Activated CD8-positive, alpha-beta memory T cell treated with anti-CD3 and anti-CD28 coated beads, Interleukin-2, amount 10 ng/mL, durations not matched to agents 7 days and 5 days (primary cell): ENCODE measurements around the gene NLRP12. TPM values are rescaled to one million over a fixed set of nuclear protein-coding genes. Genes with fewer than 3 reads are reported as not detected.
A peak's percentile ranks its signal among the peaks of the same experiment; 100 is the strongest.
"Not testable (repeated sequence)": the region's sequence is repeated elsewhere in the genome, so short reads cannot be mapped to it uniquely, and the experiment has no call there.

ENCODE experiments used
- ATAC-seq: fragments of 150-1000 bp; cut with Tn5 transposase; one replicate; pipeline ENCODE4 v1.10.0; 2021; ENCODE audit warnings: moderate library complexity
- CTCF ChIA-PET: fragments of 350-600 bp; sonication (Branson Sonifier 250); formaldehyde crosslinking; loops from one replicate; lab custom pipeline; 2021; ENCODE audit warnings: antibody characterized with exemption; lab: Charles Lee
- DNase-seq: peaks from one replicate; pipeline ENCODE4 v3.0.0-alpha.2; 2020
- H3K27ac Mint-ChIP-seq: one replicate; pipeline ENCODE4 v1.8.0; 2021; ENCODE audit warnings: mild to moderate bottlenecking, mixed read lengths
- H3K27me3 Mint-ChIP-seq: one replicate; pipeline ENCODE4 v1.8.0; 2021; ENCODE audit warnings: mixed read lengths
- H3K36me3 Mint-ChIP-seq: one replicate; pipeline ENCODE4 v1.8.0; 2021; ENCODE audit warnings: mild to moderate bottlenecking, mixed read lengths
- H3K4me1 Mint-ChIP-seq: one replicate; pipeline ENCODE4 v1.8.0; 2021; ENCODE audit warnings: mixed read lengths
- H3K4me3 Mint-ChIP-seq: one replicate; pipeline ENCODE4 v1.8.0; 2021; ENCODE audit warnings: mild to moderate bottlenecking, moderate library complexity, mixed read lengths
- H3K9me3 Mint-ChIP-seq: one replicate; pipeline ENCODE4 v1.8.0; 2022; ENCODE audit warnings: low read depth, mixed read lengths
- total RNA-seq, 2 experiments: library from RNA; stranded (reverse); gene quantifications; one replicate each; pipeline ENCODE4 v1.2.3, GENCODE V29; 2021

NLRP12 gene
- total RNA-seq, 2 experiments from 2014 or later, result not detected

DNA sequence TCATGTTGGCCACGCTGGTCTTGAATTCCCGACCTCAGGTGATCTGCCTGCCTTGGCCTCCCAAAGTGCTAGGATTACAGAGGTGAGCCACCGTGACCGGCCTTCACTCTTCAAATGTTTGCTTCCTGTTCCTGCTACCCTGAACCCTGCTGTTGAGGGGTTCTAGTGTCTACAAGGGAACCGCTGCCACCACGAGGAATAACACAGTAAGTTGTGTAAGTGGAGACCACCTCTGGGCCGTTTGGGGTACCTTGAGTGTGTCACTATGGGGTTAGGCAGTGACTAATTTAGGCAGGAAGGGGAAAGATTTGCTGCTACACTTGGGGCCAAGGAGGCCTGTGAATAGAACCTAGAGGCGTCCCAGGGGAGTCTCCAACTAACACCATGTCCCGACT lies 41.4 kb upstream of the NLRP12 start:
- DNase-seq (peak; percentile 61), ATAC-seq (no peak)
- CTCF ChIA-PET, result interaction anchor here (0.9 to 4.0 kb wide), 7 partner anchors 9 to 159 kb away, joined by 3 to 46 read pairs (median 3); partner anchors contain the start of gene PRKCG
- H3K27ac Mint-ChIP-seq, result peak overlapping the region; percentile 91
- H3K36me3 Mint-ChIP-seq, result peaks cover 2% of the 10 kb centered on the region
- no peaks in the 10 kb centered on the region for H3K9me3 Mint-ChIP-seq
- no peaks in the 10 kb centered on the region for H3K27me3 Mint-ChIP-seq
- peaks cover 25% of the 10 kb centered on the region for H3K4me1 Mint-ChIP-seq
- peak overlapping the region; percentile 97 for H3K4me3 Mint-ChIP-seq

DNA sequence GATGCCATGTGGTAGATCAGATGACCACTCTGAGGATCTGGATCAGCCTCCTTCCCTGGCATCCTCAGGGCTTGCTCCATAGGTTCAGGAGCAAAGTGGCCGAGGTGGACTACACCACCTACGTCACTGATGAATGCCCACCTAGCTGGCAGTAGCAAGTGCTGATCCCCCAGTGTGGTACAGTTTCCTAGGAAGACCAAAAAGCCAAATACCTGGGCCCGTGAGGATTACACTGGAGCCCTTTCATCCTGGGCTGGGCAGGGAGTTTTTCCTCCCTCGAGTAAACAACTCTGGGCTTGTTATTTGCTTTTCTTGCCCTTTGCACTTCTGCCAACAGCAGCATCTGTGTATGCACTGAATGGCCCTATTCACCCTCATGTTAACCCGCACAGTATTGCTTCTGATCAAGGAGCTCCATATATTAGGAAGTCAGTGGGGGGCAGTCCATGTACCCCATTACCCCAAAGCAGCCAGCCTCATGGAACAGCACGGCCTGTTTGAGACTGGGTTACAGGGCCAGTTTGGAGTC lies 40.3 kb upstream of the NLRP12 start:
- Mint-ChIP-seq H3K4me3 (no peak overlapping the region), H3K36me3 (no peaks in the 10 kb centered on the region), H3K4me1 (peaks cover 21% of the 10 kb centered on the region), H3K9me3 (no peaks in the 10 kb centered on the region), H3K27me3 (no peaks in the 10 kb centered on the region), H3K27ac (no peak overlapping the region)
- CTCF ChIA-PET, result interaction anchor here (2.8 kb wide), 1 partner anchor 10 kb away, joined by 14 read pairs; no protein-coding TSS in a partner anchor
- DNase-seq (no peak), ATAC-seq (no peak)

DNA sequence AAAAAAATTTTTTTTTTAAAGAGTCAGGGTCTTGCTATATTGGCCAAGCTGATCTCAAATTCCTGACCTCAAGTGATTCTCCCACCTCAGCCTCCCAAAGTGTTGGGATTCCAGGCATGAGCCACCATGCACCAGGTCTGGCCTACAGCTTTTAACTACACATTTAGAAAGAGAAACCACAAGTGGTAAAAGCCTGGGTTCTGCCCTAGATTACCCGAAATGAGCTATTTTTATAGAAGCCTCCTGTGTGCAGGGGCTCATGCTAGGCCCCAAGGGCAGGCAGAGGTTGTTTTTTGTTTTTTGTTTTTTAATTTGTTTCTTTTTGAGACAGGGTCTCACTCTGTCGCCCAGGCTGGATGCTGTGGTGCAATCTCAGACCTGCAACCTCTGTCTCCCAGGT lies 29.6 kb upstream of the NLRP12 start:
- H3K36me3 Mint-ChIP-seq, result no peaks in the 10 kb centered on the region
- H3K4me3 Mint-ChIP-seq, result no peak overlapping the region
- CTCF ChIA-PET, result interaction anchor here (0.7 to 3.6 kb wide), 14 partner anchors 8 to 172 kb away, joined by 3 to 46 read pairs (median 6); partner anchors contain the start of genes MYADM and PRKCG
- H3K4me1 Mint-ChIP-seq, result peaks cover 29% of the 10 kb centered on the region
- no peaks in the 10 kb centered on the region for H3K9me3 Mint-ChIP-seq
- DNase-seq, result no peak
- peak overlapping the region; percentile 74 for H3K27ac Mint-ChIP-seq
- H3K27me3 Mint-ChIP-seq, result peaks cover 18% of the 10 kb centered on the region
- ATAC-seq, result peak; percentile 73

DNA sequence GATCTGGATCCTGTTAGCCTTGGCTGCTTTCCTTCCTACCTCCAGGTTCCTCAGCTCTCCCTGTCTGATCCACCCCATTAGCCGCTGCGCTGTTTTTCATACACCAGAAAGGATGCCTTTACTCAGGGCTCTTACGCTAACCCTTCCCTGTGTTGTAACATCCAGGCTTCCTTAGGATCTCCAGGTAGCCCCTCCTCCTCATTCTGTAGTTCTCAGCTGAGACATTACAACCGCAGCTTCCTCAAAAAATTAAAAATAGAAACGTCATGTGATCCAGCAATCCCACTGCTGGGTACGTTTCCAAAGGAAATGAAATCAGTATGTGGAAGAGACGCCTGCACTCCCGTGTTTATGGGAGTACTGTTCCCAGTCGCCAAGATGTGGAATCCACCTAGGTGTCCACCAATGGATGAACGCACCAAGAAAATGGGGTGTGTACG lies 25.1 kb upstream of the NLRP12 start:
- H3K27me3 Mint-ChIP-seq, result peaks cover 26% of the 10 kb centered on the region
- H3K36me3 Mint-ChIP-seq, result no peaks in the 10 kb centered on the region
- DNase-seq (no peak), ATAC-seq (no peak)
- H3K9me3 Mint-ChIP-seq, result no peaks in the 10 kb centered on the region
- H3K4me3 Mint-ChIP-seq, result no peak overlapping the region
- H3K27ac Mint-ChIP-seq, result no peak overlapping the region
- peaks cover 25% of the 10 kb centered on the region for H3K4me1 Mint-ChIP-seq
- CTCF ChIA-PET, result no interaction called here

- H3K36me3 Mint-ChIP-seq, result no peaks in the 10 kb centered on the region
- CTCF ChIA-PET, result interaction anchor here (1.1 to 1.7 kb wide), 2 partner anchors 55 to 176 kb away, joined by 4 to 7 read pairs; no protein-coding TSS in a partner anchor
- H3K9me3 Mint-ChIP-seq, result no peaks in the 10 kb centered on the region
- H3K4me3 Mint-ChIP-seq, result no peak overlapping the region
- peaks cover 11% of the 10 kb centered on the region for H3K4me1 Mint-ChIP-seq
- ATAC-seq, result no peak
- no peak overlapping the region for H3K27ac Mint-ChIP-seq
- peaks cover 26% of the 10 kb centered on the region for H3K27me3 Mint-ChIP-seq
- no peak for DNase-seq
Measured at GRCh38 chr19:53847555-53847954, 23.4 kb upstream of the NLRP12 start.

DNA sequence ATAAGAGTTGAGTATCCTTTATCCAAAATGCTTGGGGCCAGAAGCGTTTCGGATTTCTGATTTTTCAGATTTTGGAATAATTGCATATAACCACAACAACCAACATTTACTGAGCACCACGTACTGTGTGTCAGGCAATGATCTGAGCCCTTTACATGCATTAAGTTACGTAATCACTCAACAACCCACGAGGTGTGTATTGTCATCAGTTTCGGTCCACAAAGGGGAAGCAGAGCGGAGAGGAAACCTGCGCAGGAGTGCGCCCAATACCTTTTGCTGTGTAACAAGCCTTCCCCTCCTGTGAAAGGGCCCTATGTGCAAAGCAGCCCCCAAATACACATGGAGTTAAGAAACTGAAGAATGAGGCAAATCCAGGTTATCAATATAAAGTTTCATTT lies 20.7 kb upstream of the NLRP12 start:
- H3K27me3 Mint-ChIP-seq, result peaks cover 19% of the 10 kb centered on the region
- H3K4me3 Mint-ChIP-seq, result no peak overlapping the region
- H3K9me3 Mint-ChIP-seq, result no peaks in the 10 kb centered on the region
- no peak overlapping the region for H3K27ac Mint-ChIP-seq
- CTCF ChIA-PET, result no interaction called here
- peaks cover 7% of the 10 kb centered on the region for H3K4me1 Mint-ChIP-seq
- ATAC-seq (no peak), DNase-seq (no peak)
- H3K36me3 Mint-ChIP-seq, result no peaks in the 10 kb centered on the region

DNA sequence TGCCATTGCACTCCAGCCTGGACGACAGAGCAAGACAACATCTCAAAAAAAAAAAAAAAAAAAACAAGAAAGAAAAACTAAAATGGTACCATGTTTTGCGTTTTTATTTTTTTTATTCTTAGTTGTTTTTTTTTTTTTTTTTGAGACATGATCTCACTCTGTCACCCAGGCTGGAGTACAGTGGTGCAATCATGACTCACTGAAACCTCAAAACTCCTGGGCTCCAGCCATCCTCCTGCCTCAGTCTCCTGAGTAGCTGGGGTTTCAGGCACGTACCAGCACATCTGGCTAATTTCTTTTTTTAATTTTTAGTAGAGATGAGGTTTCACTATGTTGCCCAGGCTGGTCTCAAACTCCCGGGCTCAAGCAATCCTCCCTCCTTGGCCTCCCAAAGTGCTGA lies 16.8 kb upstream of the NLRP12 start:
- not testable (repeated sequence) for ATAC-seq, DNase-seq, H3K9me3 Mint-ChIP-seq, H3K27ac Mint-ChIP-seq, H3K4me1 Mint-ChIP-seq, H3K4me3 Mint-ChIP-seq, H3K27me3 Mint-ChIP-seq, H3K36me3 Mint-ChIP-seq
- CTCF ChIA-PET, result interaction anchor here (0.7 to 2.0 kb wide), 8 partner anchors 13 to 183 kb away, joined by 3 to 21 read pairs (median 4); partner anchors contain the start of gene PRKCG

- H3K27me3 Mint-ChIP-seq, ATAC-seq, H3K4me3 Mint-ChIP-seq, H3K4me1 Mint-ChIP-seq, H3K36me3 Mint-ChIP-seq, H3K27ac Mint-ChIP-seq, DNase-seq, H3K9me3 Mint-ChIP-seq: not testable (repeated sequence)
- CTCF ChIA-PET, result interaction anchor here (1.8 to 2.0 kb wide), 3 partner anchors 42 to 184 kb away, joined by 7 to 21 read pairs (median 9); partner anchors contain the start of gene PRKCG
Measured at GRCh38 chr19:53840241-53840640, 16.1 kb upstream of the NLRP12 start.

GRCh38 chr19:53838446-53838845 lies 14.3 kb upstream of the NLRP12 start:
- H3K9me3 Mint-ChIP-seq, ATAC-seq, H3K36me3 Mint-ChIP-seq, DNase-seq, CTCF ChIA-PET, H3K27ac Mint-ChIP-seq, H3K4me3 Mint-ChIP-seq, H3K4me1 Mint-ChIP-seq: not testable (repeated sequence)
- peaks cover 14% of the 10 kb centered on the region for H3K27me3 Mint-ChIP-seq

DNA sequence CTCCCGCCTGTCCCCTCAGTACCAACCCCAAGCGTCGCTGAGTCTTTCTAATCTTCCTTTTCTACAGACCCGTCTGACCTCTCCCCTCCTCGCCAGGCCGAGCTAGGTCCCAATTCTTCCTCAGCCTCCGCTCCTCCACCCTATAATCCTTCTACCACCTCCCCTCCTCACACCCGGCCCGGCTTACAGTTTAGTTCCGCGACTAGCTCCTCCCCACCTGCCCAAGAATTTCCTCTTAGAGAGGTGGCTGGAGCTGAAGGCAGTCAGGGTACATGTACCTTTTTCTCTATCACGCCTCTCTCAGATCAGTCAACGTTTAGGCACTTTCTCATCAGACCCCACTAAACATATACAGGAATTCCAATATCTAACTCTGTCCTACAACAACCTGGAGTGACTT lies 8.7 kb upstream of the NLRP12 start:
- H3K4me3 Mint-ChIP-seq, CTCF ChIA-PET, H3K27ac Mint-ChIP-seq, H3K4me1 Mint-ChIP-seq, ATAC-seq, H3K9me3 Mint-ChIP-seq, DNase-seq, H3K36me3 Mint-ChIP-seq: not testable (repeated sequence)
- peaks cover 35% of the 10 kb centered on the region for H3K27me3 Mint-ChIP-seq

DNA sequence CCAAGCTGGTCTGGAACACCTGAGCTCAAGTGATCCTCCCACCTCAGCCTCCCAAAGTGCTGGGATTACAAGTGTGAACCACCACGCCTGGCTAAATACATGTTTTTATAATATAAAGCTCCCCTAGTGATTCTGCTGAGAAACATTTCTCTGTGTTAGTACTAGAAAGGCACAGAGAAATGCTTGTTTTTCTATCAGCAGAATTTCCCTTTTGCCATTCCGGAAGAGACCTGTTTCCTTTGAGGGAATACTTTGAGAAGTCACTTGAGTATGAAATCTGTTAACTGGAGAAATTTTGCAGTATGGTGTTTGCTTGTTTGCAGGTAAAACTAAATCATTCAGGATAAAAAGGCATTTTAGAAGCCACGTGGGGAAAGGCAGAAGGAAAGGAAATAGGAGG lies 4.4 kb upstream of the NLRP12 start:
- no peaks in the 10 kb centered on the region for H3K36me3 Mint-ChIP-seq
- H3K9me3 Mint-ChIP-seq, result no peaks in the 10 kb centered on the region
- H3K27ac Mint-ChIP-seq, result no peak overlapping the region
- CTCF ChIA-PET, result interaction anchor here (0.6 to 1.3 kb wide), 2 partner anchors 35 to 267 kb away, joined by 3 read pairs; no protein-coding TSS in a partner anchor
- H3K4me1 Mint-ChIP-seq, result peaks cover 5% of the 10 kb centered on the region
- H3K27me3 Mint-ChIP-seq, result peaks cover 41% of the 10 kb centered on the region
- no peak for DNase-seq
- H3K4me3 Mint-ChIP-seq, result no peak overlapping the region
- no peak for ATAC-seq

DNA sequence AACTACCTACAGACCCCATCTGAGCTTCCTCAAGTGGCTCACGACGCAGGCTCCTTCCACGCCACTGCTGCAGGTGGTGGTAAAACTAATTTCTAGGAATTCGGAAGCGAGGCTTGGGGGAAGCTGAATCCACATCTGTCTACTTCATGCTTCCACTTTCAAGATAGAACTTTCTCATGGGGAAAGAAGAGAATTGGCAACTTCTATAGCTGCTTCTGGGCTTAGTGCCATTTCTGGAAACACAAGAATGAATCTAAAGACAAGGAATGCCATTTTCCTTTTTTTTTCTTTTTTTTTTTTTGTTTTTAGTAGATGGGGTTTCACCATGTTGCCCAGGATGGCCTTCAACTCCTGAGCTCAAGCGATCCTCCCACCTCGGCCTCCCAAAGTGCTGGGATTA lies 2.8 kb upstream of the NLRP12 start:
- Mint-ChIP-seq H3K4me3 (no peak overlapping the region), H3K27me3 (peaks cover 28% of the 10 kb centered on the region), H3K36me3 (no peaks in the 10 kb centered on the region), H3K9me3 (no peaks in the 10 kb centered on the region), H3K4me1 (peaks cover 5% of the 10 kb centered on the region), H3K27ac (no peak overlapping the region)
- CTCF ChIA-PET, result no interaction called here
- DNase-seq (no peak), ATAC-seq (no peak)

GRCh38 chr19:53823380-53824120 lies 564 bp downstream of the NLRP12 start:
- H3K36me3 Mint-ChIP-seq, result no peaks in the 10 kb centered on the region
- no peaks in the 10 kb centered on the region for H3K9me3 Mint-ChIP-seq
- H3K4me3 Mint-ChIP-seq, result no peak overlapping the region
- peaks cover 15% of the 10 kb centered on the region for H3K27me3 Mint-ChIP-seq
- H3K27ac Mint-ChIP-seq, result no peak overlapping the region
- CTCF ChIA-PET, result interaction anchor here (1.1 kb wide), 1 partner anchor 30 kb away, joined by 3 read pairs; no protein-coding TSS in a partner anchor
- ATAC-seq, result no peak
- no peak for DNase-seq
- H3K4me1 Mint-ChIP-seq, result peaks cover 2% of the 10 kb centered on the region
